Fibroblast of villous mesenchyme (primary cell): ENCODE measurements around the gene SLC38A10. TPM values are rescaled to one million over a fixed set of nuclear protein-coding genes. Genes with fewer than 3 reads are reported as not detected.

Experiments used
- DNase-seq: peaks from one replicate; pipeline ENCODE4 v3.0.0-alpha.2; 2010; ENCODE audit warnings: low read depth
- H3K4me3 ChIP-seq: 2 replicates; pipeline ENCODE4 v1.5.1; 2011; ENCODE audit warnings: low read depth, mild to moderate bottlenecking, low read length
- CTCF ChIP-seq: IDR thresholded peaks from 2 replicates; pipeline ENCODE4 v1.5.1; 2012; ENCODE audit warnings: low read depth, mild to moderate bottlenecking, low read length; ENCODE audit not compliant: insufficient read depth
- total RNA-seq: library from RNA; depleted of rRNA; stranded (reverse); fragments of >200 nt; gene quantifications from 2 replicates; pipeline ENCODE4 v1.2.3, GENCODE V29; 2012

Gene SLC38A10
- total RNA-seq, 1 donor = 51.4 TPM

DNA sequence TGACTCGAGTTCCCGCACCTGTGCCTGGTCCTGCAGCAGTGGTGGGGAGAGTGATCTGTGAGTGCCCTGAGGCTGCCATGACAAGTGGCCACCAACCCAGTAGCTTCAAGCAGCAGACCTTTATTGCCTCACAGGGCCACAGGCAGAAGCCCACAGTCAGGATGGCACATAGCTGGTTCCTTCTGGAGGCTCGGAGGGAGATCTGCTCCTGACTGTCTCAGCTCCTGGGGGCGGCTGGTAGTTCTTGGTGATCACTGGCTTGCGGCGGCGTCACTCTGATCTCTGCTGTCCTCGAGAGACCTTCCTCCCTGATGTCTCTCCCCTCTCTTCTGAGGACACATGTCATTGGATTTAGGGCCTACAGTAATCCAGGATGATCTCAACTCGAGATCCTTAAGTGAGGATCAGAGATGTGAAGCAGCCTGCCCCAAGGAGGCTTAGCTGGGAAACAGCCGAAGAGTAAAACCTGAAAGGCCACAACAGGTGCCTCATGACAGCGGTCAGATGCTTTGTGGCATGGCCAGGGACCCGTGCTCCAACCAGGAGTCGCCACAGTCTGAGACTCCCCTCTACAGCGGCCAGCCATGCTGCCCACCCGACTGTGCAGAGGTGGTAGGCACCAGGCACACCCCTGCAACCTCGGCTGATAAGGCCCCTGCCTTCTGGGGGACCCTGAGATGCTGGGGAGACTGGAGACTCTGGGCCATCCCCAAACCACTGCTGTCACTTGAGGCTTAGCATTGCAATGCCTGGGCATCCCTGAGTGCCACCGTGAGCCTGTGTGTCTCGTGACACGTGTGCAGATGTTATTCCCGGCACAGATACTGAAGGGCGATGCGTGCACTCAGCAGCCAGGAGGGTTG lies 30.0 kb upstream of the SLC38A10 start:
- no peak overlapping the region for H3K4me3 ChIP-seq
- TF ChIP-seq CTCF = no peak
- no peak for DNase-seq

- DNase-seq = no peak
- no peak for TF ChIP-seq CTCF
- no peak overlapping the region for H3K4me3 ChIP-seq
Measured at GRCh38 chr17:81324177-81324850, 29.2 kb upstream of the SLC38A10 start.

DNA sequence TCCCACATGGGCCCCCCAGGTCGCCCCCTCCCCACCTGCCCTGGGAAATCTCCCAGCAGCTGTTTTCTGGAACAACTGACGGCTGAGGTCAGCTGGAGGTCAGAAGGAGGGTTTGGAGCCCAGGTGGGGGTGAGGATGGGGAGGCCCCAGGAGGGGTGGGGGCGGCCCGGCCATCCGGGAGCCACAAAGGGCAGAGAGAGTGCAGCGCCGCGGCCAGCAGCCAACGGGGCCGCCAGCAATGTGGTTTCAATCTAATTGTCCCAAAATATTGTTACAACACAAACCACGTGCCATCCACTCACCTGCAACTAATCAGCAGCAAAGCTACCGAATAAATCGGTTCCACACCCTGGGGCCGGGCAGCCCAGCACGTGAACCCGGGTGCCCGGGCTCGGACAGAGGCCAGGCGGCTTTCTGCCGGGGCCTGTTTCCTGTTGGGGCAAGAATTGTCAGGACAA lies 28.3 kb upstream of the SLC38A10 start:
- DNase-seq = peak; percentile 32
- no peak overlapping the region for H3K4me3 ChIP-seq
- TF ChIP-seq CTCF = no peak

DNA sequence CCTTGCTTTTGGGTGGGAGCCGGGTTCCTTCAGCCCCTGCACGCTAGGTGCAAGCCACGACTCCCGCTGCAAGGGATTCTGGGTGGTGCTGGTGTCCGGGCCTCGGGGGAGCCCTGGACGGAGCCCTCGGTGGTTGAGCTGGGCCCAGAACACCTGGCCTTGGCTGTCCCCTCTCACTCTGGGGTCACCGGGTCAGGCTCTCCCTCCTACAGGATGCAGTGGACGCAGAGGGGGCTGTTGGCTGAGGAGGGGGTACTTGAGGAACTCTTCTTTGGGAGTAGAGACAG lies 27.9 kb upstream of the SLC38A10 start:
- no peak for DNase-seq
- H3K4me3 ChIP-seq = no peak overlapping the region
- TF ChIP-seq CTCF = no peak

DNA sequence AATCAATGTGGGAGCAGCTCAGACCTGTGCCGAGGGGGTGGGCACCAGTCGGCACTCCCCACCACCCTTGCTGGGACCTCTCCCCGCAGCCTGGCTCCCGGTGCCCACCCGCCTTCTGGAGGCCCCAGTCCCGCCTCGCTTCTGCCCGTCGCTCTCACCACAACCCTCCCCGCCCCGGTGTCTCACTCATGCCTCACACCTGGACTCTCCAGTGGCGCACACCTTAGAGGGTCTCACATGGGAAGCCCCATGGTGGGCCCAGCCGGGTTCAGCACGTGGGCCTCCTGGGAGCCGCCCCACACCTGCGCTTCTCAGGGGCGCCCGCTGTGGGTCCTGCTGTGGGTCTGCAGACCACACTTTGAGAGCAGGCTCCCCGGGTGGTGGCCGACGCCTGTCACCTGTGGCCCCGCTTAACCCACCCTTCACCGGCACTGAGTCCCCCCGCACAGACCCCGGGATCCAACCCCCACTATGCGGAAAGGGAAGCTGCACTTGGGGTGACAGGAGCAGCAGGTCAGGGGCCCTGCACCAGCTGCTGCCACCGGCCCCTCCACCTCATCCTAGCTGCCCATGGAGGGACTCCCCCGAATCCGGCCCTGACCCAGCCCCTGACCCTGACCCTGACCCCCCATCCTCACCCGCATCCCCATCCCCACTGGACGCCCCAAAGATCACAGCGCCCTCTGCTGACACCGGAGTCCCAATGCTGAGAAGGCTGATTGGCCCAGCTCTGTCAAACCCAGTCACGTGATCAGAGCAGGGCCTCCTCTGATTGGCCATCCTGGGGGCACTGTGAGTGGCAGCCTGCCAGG lies 27.4 kb upstream of the SLC38A10 start:
- TF ChIP-seq CTCF = peak; percentile 25
- no peak for DNase-seq
- H3K4me3 ChIP-seq = no peak overlapping the region

GRCh38 chr17:81317961-81318605 lies 23.0 kb upstream of the SLC38A10 start:
- DNase-seq = no peak
- no peak for TF ChIP-seq CTCF
- no peak overlapping the region for H3K4me3 ChIP-seq
